GM23338 (cell line): ENCODE results near the gene ZSCAN5B. TPM values are rescaled to one million over a fixed set of nuclear protein-coding genes. Genes with fewer than 3 reads are reported as not detected.

Experiments
- ATAC-seq: fragments of 200-7000 bp; cut with Tn5 transposase; 3 replicates; pipeline ENCODE4 v1.9.1; 2020
- DNase-seq: peaks from one replicate; pipeline ENCODE4 v3.0.0-alpha.2; 2015; ENCODE audit warnings: low spot score
- H2AFZ ChIP-seq: fragments of 200-600 bp; sonication (generic); 2 replicates; pipeline ENCODE4 v1.8.0; 2016; ENCODE audit warnings: antibody characterized with exemption, mild to moderate bottlenecking, moderate library complexity
- H3F3A ChIP-seq: fragments of 200-600 bp; sonication (generic); replicated peaks from 2 replicates; pipeline ENCODE4 v1.8.0; 2017; ENCODE audit warnings: antibody characterized with exemption, mixed run types, low read depth
- H3K27ac ChIP-seq: fragments of 200-600 bp; sonication (generic); 2 replicates; pipeline ENCODE4 v1.6.1; 2016; ENCODE audit warnings: low read depth
- H3K27me3 ChIP-seq: fragments of 200-600 bp; sonication (generic); 2 replicates; pipeline ENCODE4 v1.8.0; 2016; ENCODE audit warnings: mild to moderate bottlenecking, mixed run types, moderate library complexity; ENCODE audit not compliant: insufficient read depth
- H3K36me3 ChIP-seq: fragments of 200-600 bp; sonication (generic); 2 replicates; pipeline ENCODE4 v1.8.0; 2016; ENCODE audit warnings: mild to moderate bottlenecking; ENCODE audit not compliant: insufficient read depth
- H3K4me1 ChIP-seq: fragments of 200-600 bp; sonication (generic); 2 replicates; pipeline ENCODE4 v1.8.0; 2016; ENCODE audit warnings: mild to moderate bottlenecking, moderate library complexity; ENCODE audit not compliant: insufficient read depth
- H3K4me2 ChIP-seq: fragments of 200-600 bp; sonication (generic); 2 replicates; pipeline ENCODE4 v1.7.1; 2017; ENCODE audit warnings: mixed run types
- H3K4me3 ChIP-seq: fragments of 200-600 bp; sonication (generic); 2 replicates; pipeline ENCODE4 v1.6.1; 2016; ENCODE audit warnings: mixed run types
- H3K79me2 ChIP-seq: fragments of 200-600 bp; sonication (generic); replicated peaks from 2 replicates; pipeline ENCODE4 v1.8.0; 2017; ENCODE audit warnings: mild to moderate bottlenecking; ENCODE audit not compliant: insufficient read depth
- H3K9me2 ChIP-seq: fragments of 200-600 bp; sonication (generic); 2 replicates; pipeline ENCODE4 v1.8.0; 2017; ENCODE audit not compliant: insufficient read depth
- H4K20me1 ChIP-seq: fragments of 200-600 bp; sonication (generic); replicated peaks from 2 replicates; pipeline ENCODE4 v1.8.0; 2017; ENCODE audit warnings: mild to moderate bottlenecking; ENCODE audit not compliant: insufficient read depth
- H3K27ac Mint-ChIP-seq: 2 replicates; pipeline ENCODE4 v1.8.0; 2020; ENCODE audit warnings: inconsistent platforms, mild to moderate bottlenecking, moderate library complexity, mixed read lengths
- H3K27me3 Mint-ChIP-seq: 3 replicates; pipeline ENCODE4 v1.8.0; 2022; ENCODE audit warnings: low read depth, mild to moderate bottlenecking, moderate library complexity, mixed read lengths, inconsistent platforms; ENCODE audit not compliant: insufficient read depth, poor library complexity
- H3K36me3 Mint-ChIP-seq: 3 replicates; pipeline ENCODE4 v1.8.0; 2021; ENCODE audit warnings: low read depth, mild to moderate bottlenecking, inconsistent platforms, moderate library complexity, mixed read lengths
- H3K4me1 Mint-ChIP-seq: 3 replicates; pipeline ENCODE4 v1.8.0; 2020; ENCODE audit warnings: mild to moderate bottlenecking, inconsistent platforms, mixed read lengths
- H3K4me3 Mint-ChIP-seq: 3 replicates; pipeline ENCODE4 v1.8.0; 2021; ENCODE audit warnings: moderate library complexity, mild to moderate bottlenecking, inconsistent platforms, mixed read lengths
- H3K9me3 Mint-ChIP-seq: 3 replicates; pipeline ENCODE4 v1.8.0; 2020; ENCODE audit warnings: moderate library complexity, mild to moderate bottlenecking, inconsistent platforms, mixed read lengths
- CREB1 ChIP-seq: fragments of 250-450 bp; sonication (Bioruptor Pico); IDR thresholded peaks from 2 replicates; pipeline ENCODE4 v1.5.0; 2020; ENCODE audit warnings: low read depth, mild to moderate bottlenecking, moderate library complexity
- CTCF ChIP-seq, 2 experiments: fragments of 200-600 bp in 1 of 2; sonication (generic) in 1 of 2; conservative IDR thresholded peaks; 2 replicates each; pipeline versions ENCODE4 v1.5.1 to v1.6.1; 2016 to 2017; ENCODE audit warnings: antibody characterized with exemption in 2 of 2, low read depth in 2 of 2, mild to moderate bottlenecking in 2 of 2, moderate library complexity in 1 of 2
- ETS1 ChIP-seq: IDR thresholded peaks from 2 replicates; pipeline ENCODE4 v1.6.1; 2016; ENCODE audit warnings: antibody characterized with exemption
- EZH2 ChIP-seq: fragments of 200-600 bp; sonication (generic); IDR thresholded peaks from one replicate; pipeline ENCODE4 v1.8.0; 2017; ENCODE audit warnings: antibody characterized with exemption, mild to moderate bottlenecking, low read depth; ENCODE audit not compliant: unreplicated experiment
- EZH2phosphoT487 ChIP-seq: fragments of 200-600 bp; sonication (generic); IDR thresholded peaks from one replicate; pipeline ENCODE4 v1.8.1; 2018; ENCODE audit warnings: antibody characterized with exemption; ENCODE audit not compliant: unreplicated experiment
- JUNB ChIP-seq: IDR thresholded peaks from one replicate; pipeline ENCODE4 v1.6.1; 2016; ENCODE audit warnings: antibody characterized with exemption; ENCODE audit not compliant: unreplicated experiment
- NANOG ChIP-seq: IDR thresholded peaks from 2 replicates; pipeline ENCODE4 v1.6.1; 2016; ENCODE audit warnings: antibody characterized with exemption, borderline replicate concordance
- POLR2AphosphoS5 ChIP-seq: IDR thresholded peaks from 2 replicates; pipeline ENCODE4 v1.6.1; 2016; ENCODE audit warnings: antibody characterized with exemption, low read depth
- REST ChIP-seq: IDR thresholded peaks from one replicate; pipeline ENCODE4 v1.6.1; 2018; ENCODE audit warnings: antibody characterized with exemption; ENCODE audit not compliant: unreplicated experiment
- STAT1 ChIP-seq: IDR thresholded peaks from one replicate; pipeline ENCODE4 v1.6.1; 2016; ENCODE audit warnings: antibody characterized with exemption; ENCODE audit not compliant: unreplicated experiment
- ZNF114 ChIP-seq: fragments of 250-450 bp; sonication (Bioruptor Pico); IDR thresholded peaks from 2 replicates; pipeline ENCODE4 v1.5.0; 2020; ENCODE audit warnings: mild to moderate bottlenecking, moderate library complexity
- ZNF331 ChIP-seq: fragments of 250-450 bp; sonication (Bioruptor Pico); IDR thresholded peaks from 2 replicates; pipeline ENCODE4 v1.5.0; 2020; ENCODE audit warnings: low read depth, mild to moderate bottlenecking, moderate library complexity
- ZNF462 ChIP-seq: fragments of 250-450 bp; sonication (Bioruptor Pico); IDR thresholded peaks from 2 replicates; pipeline ENCODE4 v1.5.0; 2020; ENCODE audit warnings: mild to moderate bottlenecking, moderate library complexity
- polyA plus RNA-seq: library from polyadenylated mRNA; unstranded; fragments of >200 nt; fragmentation: Nextera tagmentation; extraction: Ambion mirVana; gene quantifications from 2 replicates; pipeline ENCODE4 v1.2.1, GENCODE V29; 2016
- total RNA-seq: library from RNA; depleted of rRNA; stranded (reverse); fragments of >200 nt; shearing (Covaris generic); gene quantifications from 2 replicates; pipeline ENCODE4 v1.2.3, GENCODE V29; 2014

Gene ZSCAN5B
- total and polyA plus RNA-seq, 2 experiments from 2014 or later = 0.10 TPM; not detected in 1

GRCh38 chr19:56162258-56162657 lies 35.3 kb downstream of the ZSCAN5B start:
- Histone ChIP-seq H3K27me3 (no peaks in the 10 kb centered on the region), H3K36me3 (no peaks in the 10 kb centered on the region), H3K4me1 (no peaks in the 10 kb centered on the region), H3K4me3 (no peak overlapping the region), H3K79me2 (no peaks in the 10 kb centered on the region), H2AFZ (no peak overlapping the region), H3K27ac (no peak overlapping the region), H3F3A (no peaks in the 10 kb centered on the region), H3K9me2 (no peaks in the 10 kb centered on the region), H4K20me1 (no peaks in the 10 kb centered on the region; the same call in 1 of the 2 replicates), H3K4me2 (no peak overlapping the region)
- Mint-ChIP-seq H3K27ac (no peak overlapping the region), H3K4me3 (no peak overlapping the region), H3K9me3 (no peaks in the 10 kb centered on the region; the same call in 2 of the 3 replicates), H3K4me1 (no peaks in the 10 kb centered on the region), H3K27me3 (peaks cover 1% of the 10 kb centered on the region), H3K36me3 (peaks cover 13% of the 10 kb centered on the region)
- no peak for TF ChIP-seq JUNB
- TF ChIP-seq CTCF (conservative IDR thresholded peaks at IDR 0.05; ENCODE audit: low read depth in 2 of 2) = no peak
- TF ChIP-seq REST = no peak
- no peak for TF ChIP-seq STAT1
- TF ChIP-seq CREB1 = no peak
- TF ChIP-seq ZNF331 (CRISPR knock-in tag) = no peak
- TF ChIP-seq EZH2phosphoT487 = no peak
- no peak for TF ChIP-seq NANOG
- TF ChIP-seq POLR2AphosphoS5 = no peak
- TF ChIP-seq ZNF114 = no peak
- no peak for TF ChIP-seq ZNF462 (CRISPR knock-in tag)
- no peak for TF ChIP-seq EZH2
- TF ChIP-seq ETS1 = no peak
- DNase-seq (no peak), ATAC-seq (no peak)
